GM18909 (cell line): ENCODE results near the gene ANKRD66.
"Not testable (repeated sequence)": the region's sequence is repeated elsewhere in the genome, so short reads cannot be mapped to it uniquely, and the experiment has no call there.

Source experiments
- ATAC-seq: cut with Tn5 transposase; IDR thresholded peaks from one replicate; pipeline ENCODE4 v1.9.1; 2021; ENCODE audit warnings: mild to moderate bottlenecking; ENCODE audit not compliant: unreplicated experiment, poor library complexity

Gene ANKRD66

DNA sequence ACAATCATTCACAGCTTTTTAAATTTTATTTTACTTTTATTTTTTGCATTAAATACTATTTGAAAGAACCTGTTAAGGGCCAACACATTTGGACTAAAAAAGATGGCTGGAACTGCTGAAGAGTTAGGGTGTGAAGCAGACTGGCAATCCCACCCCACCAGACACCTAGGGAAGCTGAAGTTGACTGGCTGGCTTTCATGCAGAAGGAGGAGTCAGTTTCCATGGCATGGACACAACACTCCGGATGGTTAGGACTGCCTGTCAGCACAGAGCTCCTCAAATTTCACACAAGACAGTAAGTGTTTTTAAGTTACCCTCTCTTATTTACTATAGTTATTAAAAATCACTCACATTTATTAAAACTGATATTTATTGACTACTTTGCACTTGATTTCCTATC, at the start of gene ANKRD66:
Gene ANKRD66, plus strand, starts transcription at position 238 of the 400 bp plus-strand sequence. CDS start 5,016 bp downstream, outside the sequence.
- no peak for ATAC-seq

DNA sequence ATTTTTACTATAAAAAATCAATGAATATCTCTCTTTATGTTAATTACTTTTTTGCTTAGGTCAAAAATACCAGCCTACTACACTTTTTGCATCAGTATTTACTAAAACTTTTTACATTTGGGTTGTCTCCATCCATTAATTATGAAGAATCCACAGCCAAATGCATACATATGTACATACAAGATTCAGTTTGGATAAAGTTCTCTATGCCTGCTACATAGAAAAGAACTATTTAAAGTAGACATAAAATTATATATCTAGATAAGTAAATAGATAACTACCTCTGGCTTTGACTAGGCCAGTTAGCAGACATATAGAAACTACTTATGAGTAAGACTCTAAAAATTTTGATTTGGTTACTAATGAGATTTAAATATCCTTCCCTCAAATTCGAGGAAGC, 46.8 kb upstream of the ANKRD66 start:
- no peak for ATAC-seq

DNA sequence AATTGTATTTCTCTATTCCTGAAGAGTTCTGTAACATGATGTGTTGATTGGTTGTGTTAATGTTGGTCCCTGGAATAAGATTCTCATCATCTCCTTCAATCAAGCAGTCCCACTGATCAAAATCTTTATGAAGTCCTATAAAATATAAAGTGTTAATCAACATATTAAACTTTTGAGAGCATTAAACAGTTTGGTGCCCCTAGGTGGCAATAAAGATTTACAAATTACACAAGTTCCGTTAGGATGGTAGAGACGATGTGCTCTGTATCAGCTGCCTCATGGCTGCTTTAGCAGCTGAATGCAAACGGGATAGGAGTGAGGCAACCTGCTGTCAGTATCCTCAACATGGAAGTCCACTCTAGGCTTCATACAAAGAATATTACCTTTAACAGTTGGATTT, 42.2 kb upstream of the ANKRD66 start:
- ATAC-seq, result no peak

DNA sequence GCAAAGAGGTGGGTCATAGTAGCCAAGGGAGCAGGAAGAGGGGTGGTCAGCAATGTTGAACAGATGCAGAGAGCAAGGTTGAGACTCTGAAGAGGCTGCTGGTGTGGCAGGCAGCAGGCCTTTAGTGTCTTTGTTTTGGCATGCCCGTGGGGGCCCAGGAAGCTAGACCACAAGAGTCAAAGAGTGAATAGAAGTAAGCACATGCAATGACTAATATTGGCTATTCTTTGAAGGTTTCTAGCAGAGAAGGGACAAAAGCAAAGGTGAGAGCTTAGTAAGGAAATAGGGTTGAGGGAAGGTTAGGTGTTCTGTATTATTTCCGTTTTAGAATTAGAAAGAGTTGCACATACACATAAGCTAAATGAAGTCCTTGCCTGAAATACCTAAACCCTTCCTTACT, 40.3 kb upstream of the ANKRD66 start:
- ATAC-seq, result no peak

DNA sequence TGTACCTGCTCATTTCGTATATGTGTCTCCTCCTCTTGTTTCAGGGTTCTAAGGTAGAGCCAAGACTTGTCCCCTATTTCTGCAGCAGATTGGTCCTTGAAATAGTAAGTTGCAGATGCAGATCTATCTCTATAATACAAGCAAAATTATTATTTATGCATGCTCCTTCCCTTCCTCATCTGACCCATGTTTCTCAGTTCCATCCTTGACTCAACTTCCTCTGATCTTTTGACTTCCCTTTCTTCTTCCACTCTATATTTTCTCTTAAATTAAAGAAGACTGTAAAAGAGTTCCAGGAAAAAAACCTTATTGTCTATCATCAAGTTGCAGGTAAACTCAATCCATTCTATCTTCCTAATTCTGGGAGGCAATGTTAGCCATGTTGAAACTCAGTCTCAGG, 35.2 kb upstream of the ANKRD66 start:
- ATAC-seq, result no peak

DNA sequence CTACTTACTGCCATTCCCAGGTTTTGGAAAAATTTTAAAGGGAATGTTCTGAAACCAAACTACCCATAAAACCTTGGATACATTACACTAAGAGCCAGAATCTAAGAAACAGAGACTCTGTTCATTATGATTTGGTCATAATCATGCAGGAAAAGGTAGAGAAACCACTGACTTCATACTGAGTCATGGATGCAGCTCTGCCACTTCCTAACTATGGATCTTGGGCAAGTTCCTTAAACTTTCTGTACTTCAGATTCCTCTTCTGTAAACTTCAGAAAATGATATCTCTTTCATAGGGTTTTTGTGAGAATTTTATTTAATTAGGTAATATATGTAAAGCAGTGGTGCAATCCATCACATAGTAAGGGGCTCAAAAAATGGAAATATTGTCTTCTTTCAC, 31.6 kb upstream of the ANKRD66 start:
- ATAC-seq, result no peak

DNA sequence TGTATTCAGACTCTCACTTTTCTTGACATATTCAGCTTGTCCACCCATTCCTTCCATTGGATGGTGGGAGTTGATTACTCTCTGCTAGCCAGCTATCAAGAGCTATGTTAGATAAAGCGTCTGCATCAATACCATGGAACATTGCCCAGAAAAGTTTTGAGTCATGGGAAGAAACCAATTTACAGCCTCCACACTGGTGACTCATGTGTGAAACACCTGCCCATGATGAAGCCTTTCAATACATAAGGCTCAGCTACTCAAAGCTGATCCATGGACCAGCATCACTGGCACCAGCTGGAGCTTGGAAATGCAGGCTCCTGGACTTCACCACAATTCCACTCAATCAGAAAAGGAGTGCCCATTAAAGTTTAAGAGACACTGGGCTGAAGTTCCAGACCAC, 27.6 kb upstream of the ANKRD66 start:
- ATAC-seq, result no peak

DNA sequence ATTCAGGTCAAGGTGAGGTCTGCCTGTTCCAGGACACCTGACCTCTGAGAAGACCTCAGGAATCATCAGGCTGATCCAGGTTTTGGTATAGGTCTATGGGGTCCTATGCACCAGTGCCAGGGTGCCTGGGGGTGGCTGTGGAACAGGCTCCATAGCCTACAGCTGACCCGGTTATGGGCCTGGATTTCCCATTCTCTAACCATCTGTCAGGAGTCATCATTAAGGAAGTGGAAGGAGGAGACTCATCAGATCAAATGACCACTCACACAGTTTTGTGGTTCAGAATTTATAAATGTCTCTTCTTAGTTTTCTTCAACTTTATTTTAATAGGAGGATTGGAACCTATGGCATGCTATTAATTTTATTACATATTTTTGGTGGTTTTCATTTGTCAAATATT, 26.3 kb upstream of the ANKRD66 start:
- no peak for ATAC-seq

DNA sequence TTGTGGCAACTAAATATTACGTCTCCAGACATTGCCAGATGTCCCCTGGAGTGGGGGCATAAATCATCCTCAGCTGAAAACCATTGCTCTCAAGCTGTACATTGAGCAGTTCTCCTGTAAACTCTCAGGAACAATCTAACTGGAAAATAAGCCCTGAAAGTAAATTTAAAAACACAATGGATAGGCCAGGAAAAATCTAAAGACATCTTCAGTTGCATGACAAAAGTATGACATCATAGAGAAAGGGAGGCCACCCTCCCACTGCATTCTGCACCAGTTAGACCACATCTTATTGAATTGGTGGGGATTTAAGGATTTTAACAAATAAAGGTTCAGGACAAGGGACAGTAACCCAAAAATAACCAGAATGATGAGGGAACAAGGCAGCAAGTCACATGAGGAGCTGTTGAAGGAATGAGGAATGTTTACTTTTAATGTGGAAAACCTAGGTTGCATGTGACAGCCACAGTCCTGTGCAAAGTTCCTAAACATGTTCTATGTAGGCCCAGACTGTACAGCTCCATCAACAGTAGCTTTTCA, 16.9 kb upstream of the ANKRD66 start:
- ATAC-seq, result no peak

DNA sequence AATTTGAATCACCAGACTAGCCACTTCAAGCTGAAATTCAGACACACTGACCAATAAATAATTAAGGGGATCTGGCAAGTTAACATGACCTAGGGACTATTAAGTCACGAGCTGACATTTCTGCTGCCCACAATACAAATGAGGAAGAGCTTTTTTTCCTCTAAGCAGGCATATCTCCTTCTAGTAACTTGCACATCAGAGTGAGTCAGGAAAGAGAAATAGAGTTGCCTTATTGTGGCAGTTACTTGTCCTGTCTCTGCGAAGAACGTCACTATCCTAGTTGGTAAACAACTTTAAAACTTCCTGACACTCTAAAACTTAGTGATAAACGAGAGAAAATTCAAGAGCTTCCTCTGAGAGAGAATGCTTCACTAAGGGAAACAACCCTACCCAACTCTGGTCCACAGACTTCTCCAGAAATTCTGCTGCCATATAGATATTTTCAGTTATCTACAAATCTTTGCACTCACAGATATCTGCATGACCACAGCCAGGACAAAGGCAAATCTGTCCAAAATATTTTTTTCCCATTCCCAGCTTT, 15.7 kb upstream of the ANKRD66 start:
- ATAC-seq, result no peak

DNA sequence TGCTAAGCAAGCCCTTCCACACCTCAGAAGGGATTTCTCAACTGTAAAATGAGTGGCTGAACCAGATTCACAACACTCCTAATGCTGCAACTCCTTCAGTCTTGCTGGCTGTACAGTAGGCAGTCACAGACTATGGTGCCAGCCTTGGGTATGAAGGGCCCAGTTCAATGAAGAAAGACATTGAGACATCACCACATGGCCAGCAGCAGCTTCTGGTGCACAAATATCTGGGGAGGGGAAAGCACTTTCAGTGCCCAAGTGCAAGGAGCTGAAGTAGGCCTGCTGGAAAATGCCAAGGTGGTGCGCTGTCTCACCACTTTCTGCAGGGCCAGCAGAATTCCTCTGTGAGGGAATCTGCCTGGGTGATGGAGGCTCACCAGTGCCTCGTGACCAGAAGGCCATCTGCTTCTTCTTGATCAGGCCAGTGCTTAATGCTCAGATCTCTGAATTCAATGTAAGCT, 13.4 kb upstream of the ANKRD66 start:
- no peak for ATAC-seq

DNA sequence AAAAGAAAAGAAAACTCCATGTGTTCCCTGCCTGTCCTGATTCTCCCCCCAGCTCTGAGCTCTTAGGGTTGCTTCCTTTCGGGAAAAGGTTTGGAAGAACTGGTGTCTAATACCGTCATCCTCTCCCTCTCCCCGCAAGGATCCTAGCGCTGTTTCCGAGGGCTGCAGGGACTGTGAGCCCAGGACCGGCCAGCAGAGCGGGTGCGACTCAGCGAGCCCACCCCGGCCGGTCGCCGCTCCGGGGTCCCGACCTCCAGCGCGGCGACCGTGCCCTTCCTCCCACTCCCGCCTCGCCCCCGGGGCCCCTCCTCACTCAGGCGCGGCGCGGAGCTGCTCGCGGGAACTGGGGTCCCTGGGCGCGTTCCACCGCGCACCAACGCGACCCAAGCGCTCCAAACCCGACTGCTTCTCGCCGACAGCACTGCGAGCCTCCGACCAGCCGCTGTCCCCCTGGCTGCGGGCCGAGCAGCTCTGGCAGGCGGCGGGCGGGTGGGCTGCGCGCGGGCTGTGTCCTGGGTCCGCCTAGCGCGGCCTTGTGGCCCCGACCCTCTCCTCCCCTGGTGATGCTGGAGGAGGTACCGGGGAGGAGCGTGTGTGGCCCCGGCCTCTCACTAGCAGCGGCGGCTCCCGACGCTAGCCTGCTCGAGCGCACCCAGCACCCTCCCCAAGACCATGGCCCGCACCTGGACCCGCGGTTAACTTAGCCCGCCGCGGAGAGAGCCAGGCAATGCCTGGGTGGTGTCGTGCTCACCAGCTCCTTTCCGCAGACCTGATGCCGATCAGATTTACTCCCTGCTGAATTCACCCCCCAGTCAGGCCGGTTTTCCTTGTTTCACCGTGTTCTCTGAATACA, 11.6 kb upstream of the ANKRD66 start, which contains the start of gene PLA2G7:
Gene PLA2G7, minus strand, starts transcription at position 509 of the 853 bp plus-strand sequence. CDS start 12,484 bp downstream, outside the sequence.
- no peak for ATAC-seq

DNA sequence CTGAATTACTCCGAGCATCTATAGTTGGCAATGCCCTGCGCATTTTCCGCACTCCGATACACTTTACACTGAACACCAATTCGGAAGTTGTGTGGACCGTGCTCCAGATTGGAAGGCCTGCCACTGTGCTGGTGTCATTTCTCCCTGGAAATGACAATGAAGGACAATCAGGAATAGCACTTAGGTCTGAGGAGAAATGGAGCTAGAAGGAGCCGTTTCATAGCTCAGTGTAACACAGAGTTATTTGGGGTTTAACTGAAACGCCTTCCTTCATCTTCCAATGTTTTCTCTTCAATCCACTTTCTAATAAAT, 11.1 kb upstream of the ANKRD66 start:
- ATAC-seq, result no peak

DNA sequence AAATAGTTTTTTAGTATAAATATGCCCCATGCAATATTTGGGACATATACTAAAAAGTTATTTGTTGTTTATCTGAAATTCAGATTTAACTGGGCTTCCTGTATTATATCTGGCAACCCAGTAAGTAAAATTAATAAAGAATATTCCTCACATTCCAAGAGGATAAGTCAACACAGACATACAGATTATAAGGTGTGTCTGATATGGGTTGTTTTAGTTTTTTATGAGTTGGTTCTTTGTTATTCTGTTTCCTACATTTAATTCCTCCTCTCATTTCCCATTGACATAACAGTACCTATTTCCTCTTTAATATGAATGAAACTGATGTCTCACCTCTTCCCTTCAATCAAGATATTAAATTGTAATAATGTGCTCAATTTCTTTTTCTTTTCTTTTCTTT, 9.8 kb upstream of the ANKRD66 start:
- ATAC-seq, result no peak

DNA sequence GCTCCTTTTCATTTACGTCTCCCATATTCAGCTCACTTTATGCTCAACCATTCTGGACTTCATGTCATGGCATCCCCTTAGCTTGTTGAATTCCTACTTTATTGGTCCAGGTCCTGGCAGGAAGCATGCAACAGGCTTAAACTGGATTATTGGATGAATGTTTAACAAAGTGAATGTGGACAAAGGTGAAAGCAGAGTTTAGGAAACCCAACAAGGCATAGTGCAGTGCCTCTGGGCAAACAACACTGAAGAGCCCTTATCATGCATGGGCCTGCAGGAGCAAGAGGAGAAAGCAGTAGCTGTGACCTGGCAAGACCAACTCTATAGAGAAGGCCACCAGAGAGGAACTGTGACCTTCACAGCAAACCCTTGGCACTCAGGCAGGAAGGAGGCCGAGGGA, 5.3 kb upstream of the ANKRD66 start:
- no peak for ATAC-seq

DNA sequence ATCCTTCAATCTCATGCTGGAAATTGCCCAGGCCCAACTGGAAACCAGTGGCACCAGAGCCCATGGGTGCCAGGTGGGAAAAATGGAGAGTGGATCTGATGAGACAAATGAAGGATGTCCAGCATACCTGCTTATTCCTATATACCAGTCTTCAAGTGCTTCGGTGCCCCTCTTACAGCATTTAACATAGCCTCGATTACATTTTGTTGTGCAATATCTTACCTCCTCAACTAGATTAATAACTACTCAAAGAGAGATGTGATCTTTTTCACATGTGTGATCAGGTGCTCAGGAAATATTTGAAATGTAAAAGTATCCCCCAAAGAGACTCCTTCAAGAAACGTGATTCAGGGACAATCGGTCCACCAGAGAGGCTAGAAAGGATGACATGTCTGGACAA, 4.8 kb upstream of the ANKRD66 start:
- ATAC-seq, result no peak

DNA sequence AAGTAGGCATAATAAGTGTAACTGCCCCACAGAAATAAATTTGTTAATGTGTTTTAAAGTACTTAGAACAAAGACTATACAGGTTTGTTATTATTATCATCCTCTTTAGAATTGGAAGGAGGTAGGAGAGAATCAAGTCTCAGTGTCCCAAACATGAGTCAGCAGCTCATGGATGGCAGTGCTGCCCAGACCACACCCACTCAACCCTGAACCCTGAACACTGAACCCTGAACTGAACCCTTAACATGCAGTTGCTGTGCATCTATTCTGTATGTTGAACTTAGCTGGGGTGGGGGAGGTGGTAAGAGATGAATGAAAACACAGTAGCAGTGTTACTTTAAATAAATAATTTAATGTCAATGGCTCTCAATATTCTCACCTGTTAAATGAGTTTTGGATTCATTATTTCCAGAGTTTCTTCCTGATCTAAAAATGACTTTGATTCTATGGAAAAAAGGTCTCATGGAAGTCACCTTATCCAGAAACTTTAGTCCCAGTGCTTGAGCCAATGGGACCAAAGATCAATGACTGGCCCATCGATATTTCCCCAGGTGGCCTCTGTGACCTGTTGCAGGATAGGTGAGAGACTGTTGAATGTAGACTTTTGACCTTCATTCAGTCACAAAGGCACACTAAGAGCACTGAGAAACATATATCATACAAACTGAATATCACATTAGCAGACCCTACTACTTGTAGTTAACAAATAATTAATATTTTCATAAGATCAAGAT, 3.1 kb upstream of the ANKRD66 start:
- no peak for ATAC-seq

DNA sequence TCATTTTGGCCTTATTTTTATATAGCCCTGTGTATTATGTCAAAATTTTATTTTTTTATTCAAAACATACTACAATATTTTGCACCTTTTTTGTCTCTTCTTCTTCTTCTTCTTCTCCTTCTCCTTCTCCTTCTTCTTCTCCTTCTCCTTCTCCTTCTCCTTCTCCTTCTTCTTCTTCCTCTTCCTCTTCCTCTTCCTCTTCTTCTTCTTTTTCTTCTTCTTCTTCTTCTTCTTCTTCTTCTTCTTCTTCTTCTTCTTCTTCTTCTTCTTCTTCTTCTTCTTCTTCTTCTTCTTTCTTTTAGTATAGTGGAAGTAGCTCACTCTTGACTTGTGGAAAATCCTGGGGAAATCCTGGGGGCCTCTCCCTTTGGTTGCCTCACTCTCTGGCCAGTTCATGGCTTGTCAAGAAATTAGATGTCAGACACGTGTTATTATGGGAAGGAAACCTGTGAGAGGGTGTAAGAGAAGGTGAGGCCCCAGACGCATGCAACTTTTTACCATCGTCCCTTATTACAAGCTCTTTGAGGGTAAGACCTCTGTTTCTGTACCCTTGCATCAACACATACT, 2.5 kb upstream of the ANKRD66 start:
- not testable (repeated sequence) for ATAC-seq

DNA sequence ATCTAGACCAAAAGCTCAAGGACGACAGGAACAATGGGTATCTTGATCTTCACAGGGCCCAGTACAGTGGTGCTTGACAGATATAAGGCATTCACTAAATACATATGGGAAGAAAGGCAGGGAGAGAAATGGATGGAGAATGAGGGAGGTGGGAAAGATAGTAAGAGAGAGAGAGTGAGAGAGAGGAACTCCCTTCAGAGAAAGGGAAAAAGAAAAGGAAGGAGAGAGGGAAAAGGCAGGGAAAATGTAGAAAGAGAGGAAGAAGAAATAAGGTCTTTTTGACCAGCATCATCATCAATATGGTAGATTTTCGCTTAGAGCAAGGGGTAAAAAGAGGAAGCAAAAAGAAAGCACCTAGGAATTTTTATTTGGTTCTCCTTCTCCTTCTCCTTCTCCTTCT, 760 bp upstream of the ANKRD66 start:
- ATAC-seq, result no peak

DNA sequence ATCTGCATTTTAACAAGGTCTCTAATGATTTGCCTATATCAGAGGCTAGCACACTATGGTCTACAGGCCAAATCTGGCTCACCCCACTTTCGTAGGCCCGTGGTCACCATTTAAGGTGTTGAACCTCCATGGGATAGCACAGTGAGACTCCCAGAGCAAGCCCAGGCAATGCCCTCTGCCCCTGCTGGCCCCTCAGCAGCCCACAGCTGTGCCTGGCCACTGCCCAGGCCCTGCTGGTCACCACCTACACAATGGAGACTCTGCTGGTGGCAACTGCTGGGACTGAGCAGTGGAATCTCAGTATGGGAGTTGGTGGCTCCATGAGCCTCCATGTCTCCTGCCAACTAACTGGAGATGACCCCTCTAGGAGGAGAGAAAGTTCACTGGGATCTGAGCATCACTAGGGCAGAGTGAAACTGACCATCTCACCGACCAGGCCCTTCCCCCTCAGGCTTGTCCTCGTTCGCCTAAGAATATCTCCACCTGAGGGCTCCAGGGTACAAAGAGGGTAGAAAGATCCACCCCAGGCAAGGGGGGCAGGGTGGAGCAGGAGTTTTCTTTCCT, 2.3 kb downstream of the ANKRD66 start:
- no peak for ATAC-seq
